ENCODE measurements around the gene FOSL2.

The FOSL2 gene

DNA sequence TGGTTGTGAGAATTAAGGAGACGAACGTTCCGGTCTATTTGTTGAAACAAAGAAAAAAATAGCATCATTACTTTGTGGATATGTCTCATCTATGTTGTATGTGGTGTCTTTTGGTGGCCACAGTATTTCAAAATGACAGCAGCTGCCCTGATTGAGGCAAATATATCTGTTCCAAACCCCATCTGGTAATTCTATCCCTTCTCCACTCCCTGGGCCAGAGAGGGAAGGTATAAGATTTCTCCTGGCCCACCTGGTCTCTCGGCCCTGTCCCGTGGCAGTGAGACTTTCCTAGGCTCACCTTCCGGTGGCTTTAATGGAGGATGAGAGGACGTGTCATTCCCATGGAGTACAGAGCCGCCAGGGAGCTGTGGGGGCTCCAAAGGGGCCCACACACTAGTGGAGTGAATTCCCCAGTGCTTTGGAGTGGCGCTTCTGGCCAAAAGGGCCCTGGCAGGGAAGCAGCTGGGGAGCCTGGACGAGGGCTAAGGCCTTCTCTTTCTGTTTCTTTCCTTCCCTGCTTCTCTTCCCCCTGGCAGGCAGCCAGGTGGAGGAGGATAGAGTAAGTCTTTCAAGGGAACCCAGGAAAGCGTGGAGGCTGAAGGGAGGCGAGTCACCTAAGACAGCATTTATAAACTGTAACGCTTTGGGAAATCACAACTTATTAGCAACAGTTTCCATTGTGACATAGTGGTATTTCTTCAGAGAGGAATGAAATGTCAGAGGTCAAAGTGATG, 5.6 kb downstream of the FOSL2 start:
- no peak overlapping the region for H2AFZ ChIP-seq (ENCODE audit: low read length)
- no peak overlapping the region for H3K4me2 ChIP-seq (ENCODE audit: low read length)
- H3K27ac ChIP-seq (ENCODE audit: low read depth, low read length, poor library complexity, severe bottlenecking) = no peak overlapping the region
- no peaks in the 10 kb centered on the region for H3K9me2 ChIP-seq (ENCODE audit: low read depth, low read length)
- no peaks in the 10 kb centered on the region for H3K36me3 ChIP-seq (ENCODE audit: insufficient read depth, low read length)
- H3K79me2 ChIP-seq (ENCODE audit: insufficient read depth, low read length) = no peaks in the 10 kb centered on the region
- no peaks in the 10 kb centered on the region for H3K4me1 ChIP-seq (ENCODE audit: insufficient read depth, low read length, severe bottlenecking)
- H3K4me3 ChIP-seq (ENCODE audit: low read depth, low read length, poor library complexity, severe bottlenecking) = no peak overlapping the region
- H3K27me3 ChIP-seq (ENCODE audit: insufficient read depth, low read length) = no peaks in the 10 kb centered on the region
- no peaks in the 10 kb centered on the region for H4K20me1 ChIP-seq (ENCODE audit: insufficient read depth, low read length)
- no peak overlapping the region for H3K9ac ChIP-seq (ENCODE audit: low read length)
- no peaks in the 10 kb centered on the region for H3F3A ChIP-seq (ENCODE audit: insufficient read depth, low read length)
- TF ChIP-seq, protein P1, sequence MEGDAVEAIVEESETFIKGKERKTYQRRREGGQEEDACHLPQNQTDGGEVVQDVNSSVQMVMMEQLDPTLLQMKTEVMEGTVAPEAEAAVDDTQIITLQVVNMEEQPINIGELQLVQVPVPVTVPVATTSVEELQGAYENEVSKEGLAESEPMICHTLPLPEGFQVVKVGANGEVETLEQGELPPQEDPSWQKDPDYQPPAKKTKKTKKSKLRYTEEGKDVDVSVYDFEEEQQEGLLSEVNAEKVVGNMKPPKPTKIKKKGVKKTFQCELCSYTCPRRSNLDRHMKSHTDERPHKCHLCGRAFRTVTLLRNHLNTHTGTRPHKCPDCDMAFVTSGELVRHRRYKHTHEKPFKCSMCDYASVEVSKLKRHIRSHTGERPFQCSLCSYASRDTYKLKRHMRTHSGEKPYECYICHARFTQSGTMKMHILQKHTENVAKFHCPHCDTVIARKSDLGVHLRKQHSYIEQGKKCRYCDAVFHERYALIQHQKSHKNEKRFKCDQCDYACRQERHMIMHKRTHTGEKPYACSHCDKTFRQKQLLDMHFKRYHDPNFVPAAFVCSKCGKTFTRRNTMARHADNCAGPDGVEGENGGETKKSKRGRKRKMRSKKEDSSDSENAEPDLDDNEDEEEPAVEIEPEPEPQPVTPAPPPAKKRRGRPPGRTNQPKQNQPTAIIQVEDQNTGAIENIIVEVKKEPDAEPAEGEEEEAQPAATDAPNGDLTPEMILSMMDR (IDR thresholded peaks at IDR 0.05; ENCODE audit: low read length) = no peak
- no peak for TF ChIP-seq EZH2 (IDR thresholded peaks at IDR 0.05; ENCODE audit: borderline replicate concordance, low read length)
- no peaks in the 10 kb centered on the region for H3K9me3 ChIP-seq (ENCODE audit: low read length)

DNA sequence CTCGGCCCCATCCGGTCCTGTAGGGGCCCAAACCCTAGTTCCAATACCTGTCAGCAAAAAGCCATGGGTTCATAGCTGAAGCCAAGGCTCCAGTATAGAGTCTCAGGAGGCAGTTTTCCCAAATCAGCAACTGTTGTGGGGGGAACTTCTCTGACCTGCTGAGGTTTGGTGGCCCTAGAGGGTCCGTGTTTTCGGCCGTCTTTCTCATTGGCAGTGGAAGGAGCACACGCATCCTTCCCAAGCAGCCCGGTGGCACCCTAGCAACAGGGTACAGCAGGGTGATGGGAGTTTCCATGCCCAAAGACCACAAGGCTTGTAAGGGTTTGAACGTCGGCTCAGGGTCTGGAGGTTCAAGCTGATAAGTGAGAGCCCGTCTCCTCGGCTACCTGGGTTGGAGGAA, 6.6 kb downstream of the FOSL2 start:
- H3K9ac ChIP-seq (ENCODE audit: low read length) = no peak overlapping the region
- H3K9me2 ChIP-seq (ENCODE audit: low read depth, low read length) = no peaks in the 10 kb centered on the region
- no peak overlapping the region for H3K27ac ChIP-seq (ENCODE audit: low read depth, low read length, poor library complexity, severe bottlenecking)
- H4K20me1 ChIP-seq (ENCODE audit: insufficient read depth, low read length) = no peaks in the 10 kb centered on the region
- no peaks in the 10 kb centered on the region for H3F3A ChIP-seq (ENCODE audit: insufficient read depth, low read length)
- H3K79me2 ChIP-seq (ENCODE audit: insufficient read depth, low read length) = no peaks in the 10 kb centered on the region
- H3K27me3 ChIP-seq (ENCODE audit: insufficient read depth, low read length) = no peaks in the 10 kb centered on the region
- TF ChIP-seq, protein P1 (IDR thresholded peaks at IDR 0.05; ENCODE audit: low read length) = no peak
- no peak for TF ChIP-seq EZH2 (IDR thresholded peaks at IDR 0.05; ENCODE audit: borderline replicate concordance, low read length)
- no peaks in the 10 kb centered on the region for H3K36me3 ChIP-seq (ENCODE audit: insufficient read depth, low read length)
- H3K4me3 ChIP-seq (ENCODE audit: low read depth, low read length, poor library complexity, severe bottlenecking) = no peak overlapping the region
- no peaks in the 10 kb centered on the region for H3K9me3 ChIP-seq (ENCODE audit: low read length)
- H3K4me2 ChIP-seq (ENCODE audit: low read length) = no peak overlapping the region
- no peaks in the 10 kb centered on the region for H3K4me1 ChIP-seq (ENCODE audit: insufficient read depth, low read length, severe bottlenecking)
- H2AFZ ChIP-seq (ENCODE audit: low read length) = no peak overlapping the region

DNA sequence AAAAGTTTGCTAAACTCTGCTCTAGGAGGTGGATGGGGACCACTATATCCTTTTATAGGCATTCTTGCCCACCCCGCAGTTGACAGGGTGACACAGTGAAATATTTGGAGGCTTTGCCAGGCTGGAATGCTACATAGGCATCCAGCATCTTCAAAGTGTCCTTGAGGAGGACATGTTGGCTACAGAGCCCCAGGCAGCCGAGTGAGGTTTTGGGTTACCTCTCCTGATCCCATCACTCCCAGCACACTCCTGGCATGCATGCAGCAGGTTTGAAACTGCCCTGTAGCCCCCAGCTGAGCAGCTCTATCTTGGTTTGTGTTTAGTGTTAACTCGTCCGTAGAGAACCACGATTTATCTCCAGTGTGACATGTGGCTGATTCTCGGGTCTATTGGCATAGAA, 7.3 kb downstream of the FOSL2 start:
- no peak overlapping the region for H3K4me2 ChIP-seq (ENCODE audit: low read length)
- H3K9me2 ChIP-seq (ENCODE audit: low read depth, low read length) = no peaks in the 10 kb centered on the region
- no peaks in the 10 kb centered on the region for H4K20me1 ChIP-seq (ENCODE audit: insufficient read depth, low read length)
- H3K9ac ChIP-seq (ENCODE audit: low read length) = no peak overlapping the region
- no peak overlapping the region for H3K4me3 ChIP-seq (ENCODE audit: low read depth, low read length, poor library complexity, severe bottlenecking)
- no peak overlapping the region for H2AFZ ChIP-seq (ENCODE audit: low read length)
- H3K27ac ChIP-seq (ENCODE audit: low read depth, low read length, poor library complexity, severe bottlenecking) = no peak overlapping the region
- H3K9me3 ChIP-seq (ENCODE audit: low read length) = no peaks in the 10 kb centered on the region
- no peaks in the 10 kb centered on the region for H3F3A ChIP-seq (ENCODE audit: insufficient read depth, low read length)
- TF ChIP-seq, protein P1 (IDR thresholded peaks at IDR 0.05; ENCODE audit: low read length) = no peak
- no peak for TF ChIP-seq EZH2 (IDR thresholded peaks at IDR 0.05; ENCODE audit: borderline replicate concordance, low read length)
- H3K36me3 ChIP-seq (ENCODE audit: insufficient read depth, low read length) = no peaks in the 10 kb centered on the region
- H3K4me1 ChIP-seq (ENCODE audit: insufficient read depth, low read length, severe bottlenecking) = no peaks in the 10 kb centered on the region
- H3K79me2 ChIP-seq (ENCODE audit: insufficient read depth, low read length) = no peaks in the 10 kb centered on the region
- H3K27me3 ChIP-seq (ENCODE audit: insufficient read depth, low read length) = no peaks in the 10 kb centered on the region
